ENCODE results near the gene NT5C1A. TPM values are rescaled to one million over a fixed set of nuclear protein-coding genes. Genes with fewer than 3 reads are reported as not detected.

The NT5C1A gene
- total RNA-seq, 2 experiments from 2014 or later = 0.80 TPM; not detected in 1

Other genes starting within 250 kb of the NT5C1A start
- gene BMP8A, start 180.5 kb downstream of the NT5C1A start, total RNA-seq = not detected
- gene PABPC4, start 95.3 kb downstream of the NT5C1A start, total RNA-seq = 100 to 1,000 TPM; 183 to 211 TPM
- not detected for gene HEYL, start 32.5 kb downstream of the NT5C1A start, total RNA-seq
- gene HPCAL4, start 19.3 kb upstream of the NT5C1A start, total RNA-seq = under 1 TPM; 0.18 to 0.30 TPM
- 10 to 100 TPM; 67.4 to 69.5 TPM for gene PPIE, start 66.8 kb upstream of the NT5C1A start, total RNA-seq
- 1 to 10 TPM in 1 of 2 experiments, under 1 TPM in 1; 0.82 to 1.0 TPM for gene OXCT2, start 99.2 kb upstream of the NT5C1A start, total RNA-seq
- under 1 TPM; 0.47 to 0.61 TPM for gene BMP8B, start 116.8 kb upstream of the NT5C1A start, total RNA-seq
- gene TRIT1, start 211.4 kb upstream of the NT5C1A start, total RNA-seq = 10 to 100 TPM; 16.8 to 21.2 TPM
- gene MYCL, start 229.8 kb upstream of the NT5C1A start, total RNA-seq = under 1 TPM; 0.12 to 0.26 TPM